Measurements from ENCODE around the gene PCGF3. TPM values are rescaled to one million over a fixed set of nuclear protein-coding genes. Genes with fewer than 3 reads are reported as not detected.

The PCGF3 gene
- polyA plus RNA-seq, 2 donors, result 27.0 to 63.7 TPM

GRCh38 chr4:661881-662761 lies 43.5 kb upstream of the PCGF3 start:
- 96 to 99% methylated on average over 40 to 42 of the region's 42 CpGs for WGBS, 2 donors
- Histone ChIP-seq H3K9me3 (ENCODE audit: control insufficient read depth in 2 of 2, insufficient read depth in 1 of 2, low read depth in 1 of 2, low read length in 1 of 2) (no peaks in the 10 kb centered on the region), H3K27me3 (ENCODE audit: control insufficient read depth in 1 of 2, insufficient read depth in 2 of 2, low read length in 2 of 2) (no peaks in the 10 kb centered on the region), H3K27ac (ENCODE audit: low read depth in 2 of 2, low read length in 1 of 2) (no peak overlapping the region), H3K4me1 (ENCODE audit: control insufficient read depth in 2 of 2, insufficient read depth in 2 of 2, low read length in 1 of 2) (peaks cover 2 to 8% of the 10 kb centered on the region in 2 donors), H3K36me3 (ENCODE audit: control insufficient read depth in 2 of 2, insufficient read depth in 2 of 2, low read length in 1 of 2) (no peaks in the 10 kb centered on the region), H3K4me3 (ENCODE audit: low read depth in 1 of 2, low read length in 2 of 2) (no peak overlapping the region)

DNA sequence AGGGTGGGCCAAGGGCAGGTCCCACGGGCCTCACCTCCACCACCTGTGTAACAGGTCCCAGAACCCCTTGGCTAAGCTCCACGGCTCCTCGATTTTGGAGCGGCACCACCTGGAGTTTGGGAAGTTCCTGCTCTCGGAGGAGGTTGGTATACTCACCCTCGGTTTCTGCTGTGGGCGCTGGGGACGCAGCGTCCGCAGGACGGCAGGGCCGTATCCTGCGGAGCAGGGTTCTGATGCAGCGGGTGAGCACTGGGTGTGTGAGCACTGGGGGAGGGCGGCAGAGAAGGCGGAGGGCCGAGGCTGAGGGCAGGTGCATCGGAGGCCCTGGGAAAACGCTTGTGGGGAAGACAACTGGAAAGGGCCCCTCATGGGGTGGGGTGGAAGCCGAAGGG lies 42.6 kb upstream of the PCGF3 start:
- Histone ChIP-seq H3K4me1 (ENCODE audit: control insufficient read depth in 2 of 2, insufficient read depth in 2 of 2, low read length in 1 of 2) (peaks cover 2 to 6% of the 10 kb centered on the region in 2 donors), H3K27ac (ENCODE audit: low read depth in 2 of 2, low read length in 1 of 2) (no peak overlapping the region), H3K4me3 (ENCODE audit: low read depth in 1 of 2, low read length in 2 of 2) (peak overlapping the region; percentile 45 to 60), H3K36me3 (ENCODE audit: control insufficient read depth in 2 of 2, insufficient read depth in 2 of 2, low read length in 1 of 2) (no peaks in the 10 kb centered on the region), H3K27me3 (ENCODE audit: control insufficient read depth in 1 of 2, insufficient read depth in 2 of 2, low read length in 2 of 2) (no peaks in the 10 kb centered on the region), H3K9me3 (ENCODE audit: control insufficient read depth in 2 of 2, insufficient read depth in 1 of 2, low read depth in 1 of 2, low read length in 1 of 2) (no peaks in the 10 kb centered on the region)
- WGBS, 2 donors, result 32 to 38% methylated on average over 20 of the region's 20 CpGs

DNA sequence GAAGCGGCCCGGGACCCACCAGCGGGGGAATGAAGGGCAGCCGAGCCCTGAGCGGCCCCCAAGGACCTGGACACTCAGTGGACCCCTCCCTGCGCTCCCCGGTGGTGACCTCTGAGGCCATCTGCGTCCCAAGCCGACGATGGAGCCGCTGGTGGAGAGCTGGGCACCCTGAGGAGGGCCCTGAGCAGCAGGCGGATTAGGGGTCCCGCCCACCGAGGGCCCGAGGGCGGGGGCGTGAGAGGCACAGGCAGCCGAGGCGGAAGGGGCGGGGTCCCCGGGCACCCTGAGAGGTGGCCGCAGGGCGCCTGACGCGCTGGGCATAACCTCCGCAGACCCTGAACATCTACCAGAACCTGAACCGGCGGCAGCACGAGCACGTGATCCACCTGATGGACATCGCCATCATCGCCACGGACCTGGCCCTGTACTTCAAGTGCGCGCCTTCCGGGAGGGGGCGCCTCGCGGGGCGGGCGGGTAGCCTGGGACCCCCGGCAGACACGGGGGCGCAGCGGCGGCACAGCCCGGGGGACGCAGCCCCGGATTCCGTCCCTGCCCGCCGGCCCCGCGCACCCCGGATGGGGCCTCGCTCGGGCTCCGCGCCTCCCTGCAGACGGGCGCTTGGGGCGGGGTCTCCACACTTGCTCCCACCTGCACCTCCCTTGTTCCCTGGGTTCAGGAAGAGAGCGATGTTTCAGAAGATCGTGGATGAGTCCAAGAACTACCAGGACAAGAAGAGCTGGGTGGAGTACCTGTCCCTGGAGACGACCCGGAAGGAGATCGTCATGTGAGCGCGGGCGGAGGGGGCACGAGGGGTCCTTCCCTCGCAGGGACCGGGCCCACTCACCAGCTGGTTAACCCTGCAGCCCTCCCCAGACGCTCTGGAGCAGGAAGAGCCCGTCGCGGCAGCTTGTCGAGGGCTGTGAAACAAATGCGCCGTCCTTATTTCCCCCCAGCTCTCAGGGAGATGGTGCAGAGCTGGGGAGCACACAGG lies 41.9 kb upstream of the PCGF3 start:
- H3K9me3 ChIP-seq (ENCODE audit: control insufficient read depth in 2 of 2, insufficient read depth in 1 of 2, low read depth in 1 of 2, low read length in 1 of 2), result no peaks in the 10 kb centered on the region
- no peaks in the 10 kb centered on the region for H3K36me3 ChIP-seq (ENCODE audit: control insufficient read depth in 2 of 2, insufficient read depth in 2 of 2, low read length in 1 of 2)
- H3K27ac ChIP-seq (ENCODE audit: low read depth in 2 of 2, low read length in 1 of 2), result no peak overlapping the region
- H3K4me1 ChIP-seq (ENCODE audit: control insufficient read depth in 2 of 2, insufficient read depth in 2 of 2, low read length in 1 of 2), result peaks cover 2 to 6% of the 10 kb centered on the region in 2 donors
- H3K27me3 ChIP-seq (ENCODE audit: control insufficient read depth in 1 of 2, insufficient read depth in 2 of 2, low read length in 2 of 2), result no peaks in the 10 kb centered on the region
- WGBS, 2 donors, result 3% methylated on average over 59 to 80 of the region's 80 CpGs
- peak overlapping the region; percentile 45 to 60 for H3K4me3 ChIP-seq (ENCODE audit: low read depth in 1 of 2, low read length in 2 of 2)

DNA sequence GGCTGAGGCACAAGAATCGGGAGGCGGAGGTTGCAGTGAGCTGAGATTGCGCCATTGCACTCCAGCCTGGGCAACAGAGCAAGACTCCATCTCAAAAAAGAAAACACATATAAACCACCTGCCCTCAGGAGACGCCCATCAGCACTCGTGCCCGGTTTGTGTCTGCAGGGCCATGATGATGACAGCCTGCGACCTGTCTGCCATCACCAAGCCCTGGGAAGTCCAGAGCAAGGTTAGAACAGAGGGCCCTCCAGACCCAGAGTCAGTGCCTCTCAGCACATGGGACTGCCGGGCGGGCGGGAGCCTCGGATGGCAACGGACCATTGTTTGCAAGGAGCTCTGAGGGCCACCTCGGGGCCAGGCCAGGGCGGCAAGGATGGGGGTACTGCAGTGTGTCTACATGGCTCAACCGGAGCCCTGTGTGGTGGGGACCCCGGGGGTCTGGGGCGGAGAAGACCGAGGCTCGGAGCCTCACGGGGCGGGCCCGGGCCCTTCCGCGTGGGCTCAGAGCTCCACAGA lies 40.9 kb upstream of the PCGF3 start:
- 96 to 97% methylated on average over 24 of the region's 24 CpGs for WGBS, 2 donors
- H3K27me3 ChIP-seq (ENCODE audit: control insufficient read depth in 1 of 2, insufficient read depth in 2 of 2, low read length in 2 of 2), result no peaks in the 10 kb centered on the region
- no peak overlapping the region for H3K4me3 ChIP-seq (ENCODE audit: low read depth in 1 of 2, low read length in 2 of 2)
- H3K27ac ChIP-seq (ENCODE audit: low read depth in 2 of 2, low read length in 1 of 2), result no peak overlapping the region
- H3K36me3 ChIP-seq (ENCODE audit: control insufficient read depth in 2 of 2, insufficient read depth in 2 of 2, low read length in 1 of 2), result no peaks in the 10 kb centered on the region
- H3K4me1 ChIP-seq (ENCODE audit: control insufficient read depth in 2 of 2, insufficient read depth in 2 of 2, low read length in 1 of 2), result peaks cover 2 to 6% of the 10 kb centered on the region in 2 donors
- H3K9me3 ChIP-seq (ENCODE audit: control insufficient read depth in 2 of 2, insufficient read depth in 1 of 2, low read depth in 1 of 2, low read length in 1 of 2), result no peaks in the 10 kb centered on the region

DNA sequence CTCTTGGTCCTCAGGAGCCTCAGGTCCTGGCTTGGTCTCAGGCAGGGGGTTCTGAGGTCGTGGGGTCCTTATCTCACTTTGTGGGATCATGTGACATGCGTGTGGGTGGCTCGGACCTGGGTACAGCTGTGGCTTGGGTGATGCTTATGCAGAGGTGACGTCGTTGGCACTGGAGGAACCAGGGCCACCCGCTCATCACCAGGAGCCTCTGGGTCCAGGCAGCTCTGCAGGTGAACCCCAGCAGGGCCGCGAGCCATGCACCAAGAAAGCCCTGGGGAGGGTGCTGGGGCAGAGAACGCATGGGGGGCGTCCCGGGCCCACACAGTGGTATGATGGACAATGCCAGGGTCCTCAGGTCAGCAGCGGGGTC lies 40.3 kb upstream of the PCGF3 start:
- WGBS, 2 donors, result 83 to 87% methylated on average over 12 of the region's 12 CpGs
- Histone ChIP-seq H3K4me1 (ENCODE audit: control insufficient read depth in 2 of 2, insufficient read depth in 2 of 2, low read length in 1 of 2) (peaks cover 2 to 6% of the 10 kb centered on the region in 2 donors), H3K27me3 (ENCODE audit: control insufficient read depth in 1 of 2, insufficient read depth in 2 of 2, low read length in 2 of 2) (no peaks in the 10 kb centered on the region), H3K4me3 (ENCODE audit: low read depth in 1 of 2, low read length in 2 of 2) (no peak overlapping the region), H3K27ac (ENCODE audit: low read depth in 2 of 2, low read length in 1 of 2) (no peak overlapping the region), H3K9me3 (ENCODE audit: control insufficient read depth in 2 of 2, insufficient read depth in 1 of 2, low read depth in 1 of 2, low read length in 1 of 2) (no peaks in the 10 kb centered on the region), H3K36me3 (ENCODE audit: control insufficient read depth in 2 of 2, insufficient read depth in 2 of 2, low read length in 1 of 2) (no peaks in the 10 kb centered on the region)

DNA sequence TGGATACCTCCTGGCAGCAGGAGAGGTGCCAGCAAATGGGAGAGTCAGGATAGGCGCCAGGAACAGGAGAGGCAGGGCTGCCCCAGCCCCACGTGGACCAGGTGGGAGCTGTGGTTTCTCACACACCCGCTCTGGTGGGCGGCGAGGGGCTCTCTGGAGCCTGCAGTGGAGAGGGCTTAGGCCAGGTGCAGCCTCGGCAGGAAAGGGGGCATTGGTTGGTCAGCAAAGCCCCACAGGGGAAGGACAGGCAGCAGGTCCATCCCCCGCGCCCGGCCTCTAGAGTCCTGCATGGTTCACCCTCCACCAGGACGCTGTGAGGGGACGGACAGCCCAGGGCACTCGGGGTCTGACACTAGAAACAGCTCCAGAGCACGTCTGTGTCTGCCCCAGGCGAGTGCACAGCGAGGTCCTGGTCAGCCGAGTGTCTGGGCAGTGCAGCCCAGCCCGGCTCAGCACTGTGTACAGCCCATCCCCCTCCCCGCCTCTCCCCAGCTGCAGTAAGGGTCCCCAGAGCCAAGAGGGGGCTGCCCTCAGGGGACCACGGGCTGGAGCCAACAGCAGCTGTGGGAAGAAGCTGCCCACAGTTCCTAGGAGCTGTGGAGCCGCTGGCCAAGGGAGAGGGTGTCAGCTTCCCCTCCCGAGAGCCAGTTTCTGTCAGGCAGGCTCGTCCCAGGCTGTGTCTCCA lies 39.7 kb upstream of the PCGF3 start:
- WGBS, 2 donors, result 65 to 67% methylated on average over 21 to 22 of the region's 22 CpGs
- H3K4me1 ChIP-seq (ENCODE audit: control insufficient read depth in 2 of 2, insufficient read depth in 2 of 2, low read length in 1 of 2), result peaks cover 2 to 6% of the 10 kb centered on the region in 2 donors
- no peak overlapping the region for H3K4me3 ChIP-seq (ENCODE audit: low read depth in 1 of 2, low read length in 2 of 2)
- H3K27me3 ChIP-seq (ENCODE audit: control insufficient read depth in 1 of 2, insufficient read depth in 2 of 2, low read length in 2 of 2), result no peaks in the 10 kb centered on the region
- H3K36me3 ChIP-seq (ENCODE audit: control insufficient read depth in 2 of 2, insufficient read depth in 2 of 2, low read length in 1 of 2), result peaks cover 0 to 2% of the 10 kb centered on the region in 2 donors
- no peaks in the 10 kb centered on the region for H3K9me3 ChIP-seq (ENCODE audit: control insufficient read depth in 2 of 2, insufficient read depth in 1 of 2, low read depth in 1 of 2, low read length in 1 of 2)
- no peak overlapping the region for H3K27ac ChIP-seq (ENCODE audit: low read depth in 2 of 2, low read length in 1 of 2)

DNA sequence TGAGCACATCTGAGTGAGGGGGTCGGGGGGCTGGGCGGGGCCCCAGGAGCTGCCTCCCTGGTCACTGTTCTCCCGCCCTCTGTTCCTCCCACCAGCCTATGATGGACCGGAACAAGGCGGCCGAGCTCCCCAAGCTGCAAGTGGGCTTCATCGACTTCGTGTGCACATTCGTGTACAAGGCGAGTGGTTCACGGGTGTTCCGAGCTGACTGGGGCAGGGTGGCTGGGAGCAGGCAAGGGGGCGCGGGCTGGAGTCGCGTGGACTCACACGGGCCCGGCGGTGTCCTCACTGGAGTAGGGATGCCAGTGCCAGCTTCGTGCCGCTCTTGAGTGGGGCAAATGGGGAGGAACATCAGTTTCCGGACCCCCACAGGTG lies 39.2 kb upstream of the PCGF3 start:
- Histone ChIP-seq H3K4me3 (ENCODE audit: low read depth in 1 of 2, low read length in 2 of 2) (no peak overlapping the region), H3K27me3 (ENCODE audit: control insufficient read depth in 1 of 2, insufficient read depth in 2 of 2, low read length in 2 of 2) (no peaks in the 10 kb centered on the region), H3K9me3 (ENCODE audit: control insufficient read depth in 2 of 2, insufficient read depth in 1 of 2, low read depth in 1 of 2, low read length in 1 of 2) (no peaks in the 10 kb centered on the region), H3K36me3 (ENCODE audit: control insufficient read depth in 2 of 2, insufficient read depth in 2 of 2, low read length in 1 of 2) (peaks cover under 1 to 4% of the 10 kb centered on the region in 2 donors), H3K27ac (ENCODE audit: low read depth in 2 of 2, low read length in 1 of 2) (no peak overlapping the region), H3K4me1 (ENCODE audit: control insufficient read depth in 2 of 2, insufficient read depth in 2 of 2, low read length in 1 of 2) (peaks cover 2 to 6% of the 10 kb centered on the region in 2 donors)
- WGBS, 2 donors, result 81 to 83% methylated on average over 22 of the region's 22 CpGs

GRCh38 chr4:666822-667544 lies 38.6 kb upstream of the PCGF3 start:
- 73 to 82% methylated on average over 28 of the region's 28 CpGs for WGBS, 2 donors
- H3K27ac ChIP-seq (ENCODE audit: low read depth in 2 of 2, low read length in 1 of 2), result no peak overlapping the region
- no peaks in the 10 kb centered on the region for H3K27me3 ChIP-seq (ENCODE audit: control insufficient read depth in 1 of 2, insufficient read depth in 2 of 2, low read length in 2 of 2)
- H3K9me3 ChIP-seq (ENCODE audit: control insufficient read depth in 2 of 2, insufficient read depth in 1 of 2, low read depth in 1 of 2, low read length in 1 of 2), result no peaks in the 10 kb centered on the region
- H3K36me3 ChIP-seq (ENCODE audit: control insufficient read depth in 2 of 2, insufficient read depth in 2 of 2, low read length in 1 of 2), result peaks cover 6 to 8% of the 10 kb centered on the region in 2 donors
- H3K4me1 ChIP-seq (ENCODE audit: control insufficient read depth in 2 of 2, insufficient read depth in 2 of 2, low read length in 1 of 2), result peaks cover 2 to 6% of the 10 kb centered on the region in 2 donors
- H3K4me3 ChIP-seq (ENCODE audit: low read depth in 1 of 2, low read length in 2 of 2), result no peak overlapping the region
